GM21619 (cell line): ENCODE measurements around the gene TMEM158.

Experiments used
- ATAC-seq: cut with Tn5 transposase; IDR thresholded peaks from one replicate; pipeline ENCODE4 v1.9.1; 2021; ENCODE audit not compliant: unreplicated experiment

TMEM158 gene

GRCh38 chr3:45205126-45205525 lies 21.0 kb downstream of the TMEM158 start:
- ATAC-seq: no peak

- no peak for ATAC-seq
These were observed 22.0 kb downstream of the TMEM158 start for GRCh38 chr3:45204136-45204535.

- ATAC-seq: no peak
These were observed 26.0 kb downstream of the TMEM158 start for GRCh38 chr3:45199837-45200648.

- ATAC-seq: no peak
These were observed 27.5 kb downstream of the TMEM158 start for GRCh38 chr3:45198264-45199260.

GRCh38 chr3:45194791-45195190 lies 31.3 kb downstream of the TMEM158 start:
- ATAC-seq: no peak

- ATAC-seq: no peak
These were observed 34.1 kb downstream of the TMEM158 start for GRCh38 chr3:45191924-45192417.

GRCh38 chr3:45191424-45191823 lies 34.7 kb downstream of the TMEM158 start:
- ATAC-seq: no peak

- no peak for ATAC-seq
These were observed 37.1 kb downstream of the TMEM158 start for GRCh38 chr3:45188719-45189659.

GRCh38 chr3:45187694-45188141 lies 38.4 kb downstream of the TMEM158 start:
- peak; percentile 70 for ATAC-seq

GRCh38 chr3:45186871-45187270 lies 39.2 kb downstream of the TMEM158 start:
- no peak for ATAC-seq

- no peak for ATAC-seq
These were observed 40.6 kb downstream of the TMEM158 start for GRCh38 chr3:45185461-45185860.

GRCh38 chr3:45185052-45185451 lies 41.0 kb downstream of the TMEM158 start:
- ATAC-seq: no peak

- ATAC-seq: no peak
These were observed 42.2 kb downstream of the TMEM158 start for GRCh38 chr3:45183872-45184262.

GRCh38 chr3:45182915-45183871 lies 42.9 kb downstream of the TMEM158 start:
- no peak for ATAC-seq

GRCh38 chr3:45181496-45181895 lies 44.6 kb downstream of the TMEM158 start:
- ATAC-seq: no peak

GRCh38 chr3:45180899-45181298 lies 45.2 kb downstream of the TMEM158 start:
- no peak for ATAC-seq

- ATAC-seq: no peak
These were observed 46.0 kb downstream of the TMEM158 start for GRCh38 chr3:45180051-45180450.

- ATAC-seq: no peak
These were observed 46.9 kb downstream of the TMEM158 start for GRCh38 chr3:45179163-45179562.
